Testis (tissue), 2 donors: ENCODE measurements around the gene VAV1.

Experiments used
- POLR2A ChIP-seq: fragments of 450-650 bp; IDR thresholded peaks from one replicate; pipeline ENCODE4 v1.6.1; 2017; ENCODE audit warnings: antibody characterized with exemption, mild to moderate bottlenecking, moderate library complexity
- TF ChIP-seq, protein P1 (sequence below), 3 experiments: fragments of 450-650 bp in 2 of 3; fragments of 200-600 bp in 1 of 3; sonication (generic) in 1 of 3; IDR thresholded peaks; one replicate each; pipeline ENCODE4 v1.5.1; 2016 to 2019; ENCODE audit warnings: antibody characterized with exemption in 3 of 3, mild to moderate bottlenecking in 2 of 3, moderate library complexity in 1 of 3

DNA sequence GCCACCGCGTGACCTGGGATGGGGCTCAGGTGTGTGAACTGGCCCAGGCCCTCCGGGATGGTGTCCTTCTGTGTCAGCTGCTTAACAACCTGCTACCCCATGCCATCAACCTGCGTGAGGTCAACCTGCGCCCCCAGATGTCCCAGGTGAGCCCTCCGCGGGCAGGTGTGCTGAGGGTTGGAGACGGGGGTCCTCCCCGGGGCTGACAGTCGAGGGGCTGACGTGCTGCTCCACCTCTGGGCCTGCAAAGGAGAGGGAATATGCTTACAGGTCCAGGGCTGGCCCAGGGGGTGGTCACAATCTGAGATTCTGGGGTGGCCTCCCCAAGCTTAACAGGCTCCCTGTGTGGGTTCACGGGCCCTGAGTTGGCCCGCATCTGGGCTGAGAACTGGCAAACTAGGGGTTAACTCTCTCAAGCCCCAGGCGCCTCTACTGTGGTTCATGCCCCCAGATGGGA, 386 bp downstream of the VAV1 start:
- TF ChIP-seq, protein P1, sequence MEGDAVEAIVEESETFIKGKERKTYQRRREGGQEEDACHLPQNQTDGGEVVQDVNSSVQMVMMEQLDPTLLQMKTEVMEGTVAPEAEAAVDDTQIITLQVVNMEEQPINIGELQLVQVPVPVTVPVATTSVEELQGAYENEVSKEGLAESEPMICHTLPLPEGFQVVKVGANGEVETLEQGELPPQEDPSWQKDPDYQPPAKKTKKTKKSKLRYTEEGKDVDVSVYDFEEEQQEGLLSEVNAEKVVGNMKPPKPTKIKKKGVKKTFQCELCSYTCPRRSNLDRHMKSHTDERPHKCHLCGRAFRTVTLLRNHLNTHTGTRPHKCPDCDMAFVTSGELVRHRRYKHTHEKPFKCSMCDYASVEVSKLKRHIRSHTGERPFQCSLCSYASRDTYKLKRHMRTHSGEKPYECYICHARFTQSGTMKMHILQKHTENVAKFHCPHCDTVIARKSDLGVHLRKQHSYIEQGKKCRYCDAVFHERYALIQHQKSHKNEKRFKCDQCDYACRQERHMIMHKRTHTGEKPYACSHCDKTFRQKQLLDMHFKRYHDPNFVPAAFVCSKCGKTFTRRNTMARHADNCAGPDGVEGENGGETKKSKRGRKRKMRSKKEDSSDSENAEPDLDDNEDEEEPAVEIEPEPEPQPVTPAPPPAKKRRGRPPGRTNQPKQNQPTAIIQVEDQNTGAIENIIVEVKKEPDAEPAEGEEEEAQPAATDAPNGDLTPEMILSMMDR (IDR thresholded peaks at IDR 0.05): no peak
- TF ChIP-seq POLR2A: no peak
